Panc1 (cell line): ENCODE data around the gene SLC51A.

Source experiments
- POLR2AphosphoS5 ChIP-seq: IDR thresholded peaks from 2 replicates; pipeline ENCODE4 v1.6.1; 2012; ENCODE audit warnings: mild to moderate bottlenecking, low read depth, low read length, moderate library complexity
- SIN3A ChIP-seq: IDR thresholded peaks from 2 replicates; pipeline ENCODE4 v1.6.1; 2012; ENCODE audit warnings: low read depth, mild to moderate bottlenecking, low read length, moderate library complexity, borderline replicate concordance; ENCODE audit not compliant: insufficient read depth
- TCF7L2 ChIP-seq: IDR thresholded peaks from 2 replicates; pipeline ENCODE4 v1.6.1; 2011; ENCODE audit warnings: mild to moderate bottlenecking, low read depth, low read length, inconsistent platforms
- TF ChIP-seq, protein P1 (sequence below), 2 experiments: IDR thresholded peaks; 2 replicates each; pipeline ENCODE4 v1.6.1; 2011 to 2012; ENCODE audit warnings: low read depth in 2 of 2, control low read depth in 1 of 2, low read length in 1 of 2, mild to moderate bottlenecking in 1 of 2, moderate library complexity in 1 of 2; ENCODE audit not compliant: insufficient read depth in 1 of 2
- TF ChIP-seq, protein P2 (sequence below): fragments of 450-650 bp; IDR thresholded peaks from 2 replicates; pipeline ENCODE4 v1.5.1; 2017; ENCODE audit warnings: mild to moderate bottlenecking

DNA sequence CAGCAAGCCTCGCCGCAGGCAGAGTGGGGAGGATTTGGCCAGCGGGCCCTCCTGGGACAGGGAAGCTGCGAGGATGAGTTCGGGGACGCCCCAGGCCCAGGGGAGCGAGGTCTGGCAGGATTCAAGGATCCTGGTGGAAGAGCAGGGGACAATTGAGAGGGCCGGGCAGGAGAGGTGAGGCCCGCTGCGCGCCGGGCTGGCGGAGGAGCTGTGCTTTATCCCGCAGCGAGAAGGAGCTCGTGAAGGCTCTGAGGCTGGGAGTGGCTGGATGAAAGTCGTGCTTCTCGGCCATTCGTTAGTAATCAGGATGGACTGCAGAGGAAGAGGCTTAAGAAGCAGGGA, 3.6 kb downstream of the SLC51A start:
- TF ChIP-seq, protein P1, sequence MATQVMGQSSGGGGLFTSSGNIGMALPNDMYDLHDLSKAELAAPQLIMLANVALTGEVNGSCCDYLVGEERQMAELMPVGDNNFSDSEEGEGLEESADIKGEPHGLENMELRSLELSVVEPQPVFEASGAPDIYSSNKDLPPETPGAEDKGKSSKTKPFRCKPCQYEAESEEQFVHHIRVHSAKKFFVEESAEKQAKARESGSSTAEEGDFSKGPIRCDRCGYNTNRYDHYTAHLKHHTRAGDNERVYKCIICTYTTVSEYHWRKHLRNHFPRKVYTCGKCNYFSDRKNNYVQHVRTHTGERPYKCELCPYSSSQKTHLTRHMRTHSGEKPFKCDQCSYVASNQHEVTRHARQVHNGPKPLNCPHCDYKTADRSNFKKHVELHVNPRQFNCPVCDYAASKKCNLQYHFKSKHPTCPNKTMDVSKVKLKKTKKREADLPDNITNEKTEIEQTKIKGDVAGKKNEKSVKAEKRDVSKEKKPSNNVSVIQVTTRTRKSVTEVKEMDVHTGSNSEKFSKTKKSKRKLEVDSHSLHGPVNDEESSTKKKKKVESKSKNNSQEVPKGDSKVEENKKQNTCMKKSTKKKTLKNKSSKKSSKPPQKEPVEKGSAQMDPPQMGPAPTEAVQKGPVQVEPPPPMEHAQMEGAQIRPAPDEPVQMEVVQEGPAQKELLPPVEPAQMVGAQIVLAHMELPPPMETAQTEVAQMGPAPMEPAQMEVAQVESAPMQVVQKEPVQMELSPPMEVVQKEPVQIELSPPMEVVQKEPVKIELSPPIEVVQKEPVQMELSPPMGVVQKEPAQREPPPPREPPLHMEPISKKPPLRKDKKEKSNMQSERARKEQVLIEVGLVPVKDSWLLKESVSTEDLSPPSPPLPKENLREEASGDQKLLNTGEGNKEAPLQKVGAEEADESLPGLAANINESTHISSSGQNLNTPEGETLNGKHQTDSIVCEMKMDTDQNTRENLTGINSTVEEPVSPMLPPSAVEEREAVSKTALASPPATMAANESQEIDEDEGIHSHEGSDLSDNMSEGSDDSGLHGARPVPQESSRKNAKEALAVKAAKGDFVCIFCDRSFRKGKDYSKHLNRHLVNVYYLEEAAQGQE (IDR thresholded peaks at IDR 0.05; ENCODE audit: insufficient read depth in 1 of 2, low read depth in 2 of 2, low read length in 1 of 2): no peak
- no peak for TF ChIP-seq POLR2AphosphoS5
- TF ChIP-seq, protein P2, sequence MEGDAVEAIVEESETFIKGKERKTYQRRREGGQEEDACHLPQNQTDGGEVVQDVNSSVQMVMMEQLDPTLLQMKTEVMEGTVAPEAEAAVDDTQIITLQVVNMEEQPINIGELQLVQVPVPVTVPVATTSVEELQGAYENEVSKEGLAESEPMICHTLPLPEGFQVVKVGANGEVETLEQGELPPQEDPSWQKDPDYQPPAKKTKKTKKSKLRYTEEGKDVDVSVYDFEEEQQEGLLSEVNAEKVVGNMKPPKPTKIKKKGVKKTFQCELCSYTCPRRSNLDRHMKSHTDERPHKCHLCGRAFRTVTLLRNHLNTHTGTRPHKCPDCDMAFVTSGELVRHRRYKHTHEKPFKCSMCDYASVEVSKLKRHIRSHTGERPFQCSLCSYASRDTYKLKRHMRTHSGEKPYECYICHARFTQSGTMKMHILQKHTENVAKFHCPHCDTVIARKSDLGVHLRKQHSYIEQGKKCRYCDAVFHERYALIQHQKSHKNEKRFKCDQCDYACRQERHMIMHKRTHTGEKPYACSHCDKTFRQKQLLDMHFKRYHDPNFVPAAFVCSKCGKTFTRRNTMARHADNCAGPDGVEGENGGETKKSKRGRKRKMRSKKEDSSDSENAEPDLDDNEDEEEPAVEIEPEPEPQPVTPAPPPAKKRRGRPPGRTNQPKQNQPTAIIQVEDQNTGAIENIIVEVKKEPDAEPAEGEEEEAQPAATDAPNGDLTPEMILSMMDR: no peak
- no peak for TF ChIP-seq TCF7L2
- TF ChIP-seq SIN3A: no peak
